ENCODE data around the gene PPP1R26. TPM values are rescaled to one million over a fixed set of nuclear protein-coding genes. Genes with fewer than 3 reads are reported as not detected.
"Not testable (repeated sequence)": the region's sequence is repeated elsewhere in the genome, so short reads cannot be mapped to it uniquely, and the experiment has no call there.

PPP1R26 gene
- total and polyA plus RNA-seq, 2 experiments from 2014 or later: 25.9 to 62.2 TPM

- Histone ChIP-seq H3K27ac (no peak overlapping the region), H3K4me1 (ENCODE audit: low read depth) (peaks cover 6% of the 10 kb centered on the region), H3K9me3 (ENCODE audit: low read depth) (no peaks in the 10 kb centered on the region), H3K36me3 (no peaks in the 10 kb centered on the region), H3K27me3 (no peaks in the 10 kb centered on the region), H3K4me3 (no peak overlapping the region)
- peak; percentile 19 for TF ChIP-seq CTCF (IDR thresholded peaks at IDR 0.05; ENCODE audit: low read depth, low read length)
- no peak for DNase-seq (ENCODE audit: low read depth in 1 of 2, low spot score in 1 of 2)
Observed at GRCh38 chr9:135440620-135441019, 39.0 kb upstream of the PPP1R26 start.

DNA sequence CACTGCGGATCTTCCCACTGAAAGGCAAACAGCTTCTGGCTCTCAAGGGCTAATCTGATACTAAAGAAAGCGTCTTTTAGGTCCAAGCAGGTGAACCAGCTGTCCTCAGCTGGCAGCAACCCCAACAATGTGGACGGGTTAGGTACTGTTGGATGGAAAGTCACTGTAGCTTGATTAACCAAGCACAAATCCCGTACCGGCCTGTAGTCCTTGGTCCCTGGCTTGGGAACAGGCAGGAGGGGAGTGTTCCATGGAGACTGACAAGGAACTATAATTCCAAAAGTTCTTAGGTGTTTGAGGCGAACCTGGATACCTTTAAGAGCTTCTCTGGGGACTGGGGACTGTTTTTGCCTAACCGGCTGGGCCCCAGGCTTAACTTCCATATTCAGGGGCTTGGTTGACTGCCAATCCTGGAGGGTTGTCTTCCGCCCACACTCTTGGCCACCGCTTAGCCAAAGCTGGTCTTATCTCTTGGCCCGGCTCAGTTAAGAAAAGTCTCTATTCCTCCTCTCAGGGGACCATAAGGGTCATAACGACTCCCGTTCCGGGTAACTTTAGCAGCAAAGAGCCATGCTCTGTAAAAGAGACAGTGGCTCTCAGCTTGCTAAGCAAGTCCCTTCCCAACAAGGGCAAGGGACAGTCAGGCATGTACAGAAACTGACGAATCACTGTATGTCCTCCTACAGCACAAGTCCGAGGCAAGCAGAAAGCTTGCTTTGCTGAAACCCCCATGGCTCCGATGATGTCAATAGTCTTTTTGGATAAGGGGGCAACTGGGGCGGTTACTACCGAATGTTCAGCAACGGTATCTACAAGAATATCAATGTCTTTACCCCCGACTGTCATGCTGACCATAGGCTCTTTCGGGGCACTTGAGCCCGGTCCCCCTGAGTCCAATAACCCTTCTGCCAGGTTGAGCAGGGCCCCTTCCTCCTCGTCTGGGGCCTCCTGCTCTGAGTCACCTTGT, 38.2 kb upstream of the PPP1R26 start:
- H3K9me3 ChIP-seq (ENCODE audit: low read depth); H3K4me1 ChIP-seq (ENCODE audit: low read depth); H3K27me3 ChIP-seq; H3K36me3 ChIP-seq; H3K4me3 ChIP-seq: not testable (repeated sequence)
- H3K27ac ChIP-seq: peak overlapping the region; percentile 35
- DNase-seq (ENCODE audit: low read depth in 1 of 2, low spot score in 1 of 2): peak in 1 of 2 donors; percentile 91

GRCh38 chr9:135442075-135442474, 37.5 kb upstream of the PPP1R26 start:
- H3K36me3 ChIP-seq: no peaks in the 10 kb centered on the region
- no peak overlapping the region for H3K27ac ChIP-seq
- peak in 1 of 2 donors; percentile 48 for DNase-seq (ENCODE audit: low read depth in 1 of 2, low spot score in 1 of 2)
- H3K27me3 ChIP-seq: no peaks in the 10 kb centered on the region
- TF ChIP-seq CTCF (IDR thresholded peaks at IDR 0.05; ENCODE audit: low read depth, low read length): no peak
- H3K4me1 ChIP-seq (ENCODE audit: low read depth): peaks cover 6% of the 10 kb centered on the region
- H3K4me3 ChIP-seq: no peak overlapping the region
- no peaks in the 10 kb centered on the region for H3K9me3 ChIP-seq (ENCODE audit: low read depth)

DNA sequence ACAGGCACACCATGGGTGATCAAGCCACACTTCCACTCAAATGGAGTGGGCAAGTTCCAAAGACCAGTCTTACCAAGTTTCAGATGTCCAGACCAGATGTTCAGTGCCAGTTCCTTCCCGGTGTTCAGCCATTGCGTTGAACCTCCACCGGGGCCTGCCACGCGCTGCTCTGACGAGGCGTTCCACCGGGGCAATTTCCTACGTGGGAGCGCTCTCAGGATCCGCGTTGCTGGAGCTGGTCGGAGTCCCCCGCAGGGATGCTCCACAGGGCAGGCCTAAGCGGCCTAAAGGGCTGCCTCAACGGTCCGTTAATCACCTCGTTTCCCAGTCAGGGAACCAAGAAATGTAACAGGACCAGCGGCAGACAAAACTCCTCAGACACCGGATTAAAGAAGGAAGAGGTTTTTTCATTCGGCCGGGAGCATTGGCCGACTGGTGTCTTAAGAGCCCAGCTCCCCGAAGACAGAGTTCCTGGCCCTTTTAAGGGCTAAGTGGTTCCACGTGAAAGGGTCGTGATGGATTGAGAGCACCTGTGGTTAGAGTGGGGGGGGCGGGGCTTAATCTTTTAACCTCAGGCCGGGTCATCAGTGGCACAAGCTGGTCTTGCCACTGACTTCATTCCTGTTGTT, 35.7 kb upstream of the PPP1R26 start:
- Histone ChIP-seq H3K36me3 (no peaks in the 10 kb centered on the region), H3K27ac (no peak overlapping the region), H3K4me3 (no peak overlapping the region), H3K4me1 (ENCODE audit: low read depth) (peaks cover 6% of the 10 kb centered on the region), H3K9me3 (ENCODE audit: low read depth) (no peaks in the 10 kb centered on the region), H3K27me3 (no peaks in the 10 kb centered on the region)
- no peak for TF ChIP-seq CTCF (IDR thresholded peaks at IDR 0.05; ENCODE audit: low read depth, low read length)
- no peak for DNase-seq (ENCODE audit: low read depth in 1 of 2, low spot score in 1 of 2)

DNA sequence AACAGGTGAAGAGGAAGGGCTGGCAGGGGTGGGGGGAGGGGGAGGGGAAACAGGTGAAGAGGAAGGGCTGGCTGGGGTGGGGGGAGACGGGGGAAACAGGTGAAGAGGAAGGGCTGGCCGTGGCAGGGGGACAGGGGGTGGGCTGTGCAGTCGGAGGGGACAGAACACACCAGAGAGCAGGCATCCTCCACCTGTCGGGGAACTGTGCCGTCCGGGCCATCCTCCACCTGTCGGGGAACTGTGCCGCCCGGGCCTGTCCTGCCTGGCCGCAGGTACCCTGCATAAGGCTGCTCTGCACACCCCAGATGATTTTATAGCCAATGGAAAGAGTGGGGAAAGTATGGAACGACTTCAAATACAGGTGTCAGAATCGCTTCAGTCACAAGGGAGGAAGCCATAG, 32.5 kb upstream of the PPP1R26 start:
- H3K36me3 ChIP-seq: no peaks in the 10 kb centered on the region
- no peak for DNase-seq (ENCODE audit: low read depth in 1 of 2, low spot score in 1 of 2)
- no peaks in the 10 kb centered on the region for H3K9me3 ChIP-seq (ENCODE audit: low read depth)
- peaks cover 1% of the 10 kb centered on the region for H3K4me1 ChIP-seq (ENCODE audit: low read depth)
- H3K27ac ChIP-seq: no peak overlapping the region
- no peaks in the 10 kb centered on the region for H3K27me3 ChIP-seq
- TF ChIP-seq CTCF (IDR thresholded peaks at IDR 0.05; ENCODE audit: low read depth, low read length): no peak
- H3K4me3 ChIP-seq: no peak overlapping the region

- no peak for TF ChIP-seq CTCF (IDR thresholded peaks at IDR 0.05; ENCODE audit: low read depth, low read length)
- H3K9me3 ChIP-seq (ENCODE audit: low read depth): no peaks in the 10 kb centered on the region
- H3K4me3 ChIP-seq: no peak overlapping the region
- no peak overlapping the region for H3K27ac ChIP-seq
- H3K4me1 ChIP-seq (ENCODE audit: low read depth): no peaks in the 10 kb centered on the region
- no peaks in the 10 kb centered on the region for H3K36me3 ChIP-seq
- H3K27me3 ChIP-seq: no peaks in the 10 kb centered on the region
- DNase-seq (ENCODE audit: low read depth in 1 of 2, low spot score in 1 of 2): peak in 1 of 2 donors; percentile 33
Observed at GRCh38 chr9:135448663-135449100, 30.9 kb upstream of the PPP1R26 start.

DNA sequence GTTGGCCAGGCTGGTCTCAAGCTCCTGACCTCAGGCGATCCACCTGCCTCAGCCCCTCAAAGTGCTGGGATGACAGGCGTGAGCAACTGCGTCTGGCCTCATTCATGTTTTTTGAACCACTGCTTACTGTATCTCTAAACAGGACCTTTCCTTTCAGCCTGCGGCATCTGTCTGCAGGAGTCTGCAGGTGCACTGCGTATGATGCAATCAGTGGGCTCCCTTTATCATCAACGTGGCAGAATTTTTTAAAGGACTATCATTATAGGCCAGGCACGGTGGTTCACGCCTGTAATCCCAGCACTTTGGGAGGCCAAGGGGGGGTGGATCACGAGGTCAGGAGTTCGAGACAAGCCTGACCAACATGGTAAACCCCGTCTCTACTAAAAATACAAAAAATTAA, 30.1 kb upstream of the PPP1R26 start:
- H3K27ac ChIP-seq; DNase-seq (ENCODE audit: low read depth in 1 of 2, low spot score in 1 of 2); H3K9me3 ChIP-seq (ENCODE audit: low read depth); H3K36me3 ChIP-seq; H3K4me1 ChIP-seq (ENCODE audit: low read depth); H3K4me3 ChIP-seq; H3K27me3 ChIP-seq: not testable (repeated sequence)

Data from cardiac muscle cell (in vitro differentiated cells and primary cell).